HG03066 (cell line): ENCODE data around the gene C2orf80.
"Not testable (repeated sequence)": the region's sequence is repeated elsewhere in the genome, so short reads cannot be mapped to it uniquely, and the experiment has no call there.

ENCODE experiments used
- ATAC-seq: cut with Tn5 transposase; IDR thresholded peaks from one replicate; pipeline ENCODE4 v1.9.1; 2021; ENCODE audit warnings: low read depth; ENCODE audit not compliant: unreplicated experiment

C2orf80 gene

GRCh38 chr2:208189810-208190503 lies at the start of gene C2orf80:
TSS of gene C2orf80 (minus strand) at chr2:208190030. CDS start at chr2:208186986, 3,044 bp downstream.
- no peak for ATAC-seq

- no peak for ATAC-seq
Measured at GRCh38 chr2:208235860-208236259, 46.0 kb upstream of the C2orf80 start.

DNA sequence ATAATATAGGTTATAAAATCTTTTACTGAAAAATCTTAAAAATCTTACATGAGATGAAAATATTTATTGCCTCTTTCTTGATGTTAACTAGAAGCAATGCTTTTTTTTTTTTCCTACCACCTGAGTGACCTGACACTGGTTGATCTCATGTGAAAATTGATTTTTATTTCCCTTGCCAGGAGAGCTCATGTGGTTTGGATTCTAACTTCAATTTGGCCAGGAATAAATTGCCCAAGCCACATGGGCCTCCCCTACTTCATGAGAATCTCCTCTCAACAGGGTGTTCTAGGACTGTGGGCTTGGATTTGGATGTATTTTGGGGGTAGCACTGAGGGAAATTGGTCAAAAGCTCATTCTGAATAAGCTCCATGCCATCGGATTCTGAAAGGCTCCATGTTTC lies 45.0 kb upstream of the C2orf80 start:
- ATAC-seq = no peak

- ATAC-seq = no peak
Measured at GRCh38 chr2:208228476-208228875, 38.6 kb upstream of the C2orf80 start.

- no peak for ATAC-seq
Measured at GRCh38 chr2:208227581-208228232, 37.9 kb upstream of the C2orf80 start.

DNA sequence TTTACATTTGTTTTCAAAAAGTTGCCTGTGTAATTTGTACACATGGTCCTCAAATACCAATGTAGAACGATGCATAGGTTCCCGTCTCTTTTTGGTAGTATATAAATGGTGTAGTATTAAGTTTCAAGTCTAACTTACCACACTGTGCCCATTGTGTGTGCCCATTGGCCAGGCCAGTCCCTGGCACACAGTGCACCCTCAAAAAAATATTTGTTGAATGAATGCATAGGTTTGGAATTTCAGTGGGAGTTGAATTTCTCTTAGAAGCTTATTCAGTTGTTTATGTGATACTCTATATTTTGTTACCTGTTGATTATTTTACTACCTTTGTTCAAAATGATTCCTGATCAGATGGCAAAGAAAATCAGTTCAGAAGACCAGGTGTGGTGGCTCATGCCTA lies 35.0 kb upstream of the C2orf80 start:
- no peak for ATAC-seq

DNA sequence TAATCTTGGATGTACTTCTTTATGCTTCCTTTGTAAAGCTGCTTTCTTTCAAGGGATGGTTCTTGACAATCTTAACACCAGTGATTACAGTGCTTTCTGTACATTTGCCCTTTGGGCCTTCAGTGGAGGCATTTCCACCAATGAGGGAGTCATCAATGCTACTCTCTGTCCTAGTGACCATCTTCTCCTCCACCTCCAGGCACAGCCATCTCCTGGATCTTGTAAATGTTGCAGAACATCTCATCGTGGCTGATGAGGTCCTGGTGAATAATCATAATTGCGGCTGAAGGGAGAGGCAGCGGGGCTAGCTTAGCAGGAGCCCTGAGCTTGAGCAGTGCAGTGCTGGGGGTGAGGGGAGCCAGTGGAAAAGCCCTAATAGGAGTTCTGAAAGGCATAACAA lies 32.5 kb upstream of the C2orf80 start:
- no peak for ATAC-seq

DNA sequence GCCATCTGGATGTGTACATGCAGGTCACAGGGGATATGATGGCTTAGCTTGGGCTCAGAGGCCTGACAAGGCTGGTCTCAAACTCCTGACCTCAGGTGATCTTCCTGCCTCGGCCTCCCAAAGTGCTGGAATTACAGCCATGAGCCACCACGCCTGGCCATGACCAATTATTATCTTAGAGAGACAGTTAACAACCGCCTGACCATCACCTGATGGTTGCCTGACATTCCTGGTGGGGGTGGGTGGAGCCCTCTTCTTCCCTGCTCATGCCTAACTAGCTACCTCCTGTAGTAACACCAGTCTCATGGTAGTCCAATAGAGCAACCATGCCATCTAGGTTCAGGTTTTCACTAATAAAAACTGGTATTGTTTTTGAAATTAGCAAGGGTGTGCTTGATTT lies 32.0 kb upstream of the C2orf80 start:
- ATAC-seq = not testable (repeated sequence)

- no peak for ATAC-seq
Measured at GRCh38 chr2:208210688-208211451, 21.0 kb upstream of the C2orf80 start.

DNA sequence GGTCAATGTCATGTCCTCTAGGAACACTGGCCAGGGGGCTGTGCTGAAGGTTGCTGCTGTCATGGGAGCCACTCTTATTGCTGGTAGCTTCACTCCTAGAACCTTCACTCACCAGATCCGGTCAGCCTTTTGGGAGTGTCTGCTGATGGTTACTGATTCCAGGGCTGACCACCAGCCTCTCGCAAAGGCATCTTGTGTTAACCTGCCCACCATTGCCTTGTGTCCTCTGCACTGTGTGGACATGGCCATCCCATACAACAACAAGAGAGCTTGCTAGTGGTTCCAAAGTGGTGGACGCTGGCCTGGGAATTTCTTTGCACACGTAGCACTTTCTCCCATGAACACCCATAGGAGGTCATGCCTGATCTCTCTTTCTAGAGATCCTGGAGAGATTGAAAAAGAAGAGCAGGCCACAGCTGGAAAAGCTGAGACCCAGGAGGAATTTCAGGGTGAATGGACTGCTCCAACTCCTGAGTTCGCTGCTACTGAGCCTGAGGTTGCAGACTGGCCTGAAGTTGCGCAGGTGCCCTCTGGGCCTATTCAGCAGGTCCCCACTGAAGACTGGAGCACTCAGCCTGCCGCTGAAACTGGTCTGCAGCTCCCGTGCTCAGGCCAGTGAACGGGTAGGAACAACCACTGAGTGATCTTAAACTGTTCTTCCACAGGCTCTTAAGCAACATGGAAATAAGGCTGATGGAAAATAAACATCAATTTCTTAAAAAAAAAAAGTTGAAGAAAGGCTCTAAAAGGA lies 18.7 kb upstream of the C2orf80 start:
- no peak for ATAC-seq

- no peak for ATAC-seq
Measured at GRCh38 chr2:208207769-208208168, 17.9 kb upstream of the C2orf80 start.

GRCh38 chr2:208204166-208204565 lies 14.3 kb upstream of the C2orf80 start:
- ATAC-seq = no peak

DNA sequence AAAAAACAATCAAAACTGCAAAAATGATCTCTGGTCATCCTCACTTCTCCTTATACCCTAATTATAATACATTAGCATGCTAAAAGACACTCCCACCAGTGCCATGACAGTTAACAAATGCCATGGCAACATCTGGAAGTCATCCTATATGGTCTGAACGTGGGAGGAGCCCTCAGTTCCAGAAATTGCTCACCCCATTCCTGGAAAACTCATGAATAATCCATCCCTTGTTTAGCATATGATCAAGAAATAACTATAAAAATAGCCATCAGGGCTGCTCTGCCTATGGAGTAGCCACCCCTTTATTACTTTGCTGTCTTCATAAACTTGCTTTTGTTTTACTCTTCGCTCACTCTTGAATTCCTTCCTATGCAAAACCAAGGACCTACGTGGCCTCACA lies 5.7 kb upstream of the C2orf80 start:
- ATAC-seq = no peak

- no peak for ATAC-seq
Measured at GRCh38 chr2:208192611-208193236, 2.9 kb upstream of the C2orf80 start.

DNA sequence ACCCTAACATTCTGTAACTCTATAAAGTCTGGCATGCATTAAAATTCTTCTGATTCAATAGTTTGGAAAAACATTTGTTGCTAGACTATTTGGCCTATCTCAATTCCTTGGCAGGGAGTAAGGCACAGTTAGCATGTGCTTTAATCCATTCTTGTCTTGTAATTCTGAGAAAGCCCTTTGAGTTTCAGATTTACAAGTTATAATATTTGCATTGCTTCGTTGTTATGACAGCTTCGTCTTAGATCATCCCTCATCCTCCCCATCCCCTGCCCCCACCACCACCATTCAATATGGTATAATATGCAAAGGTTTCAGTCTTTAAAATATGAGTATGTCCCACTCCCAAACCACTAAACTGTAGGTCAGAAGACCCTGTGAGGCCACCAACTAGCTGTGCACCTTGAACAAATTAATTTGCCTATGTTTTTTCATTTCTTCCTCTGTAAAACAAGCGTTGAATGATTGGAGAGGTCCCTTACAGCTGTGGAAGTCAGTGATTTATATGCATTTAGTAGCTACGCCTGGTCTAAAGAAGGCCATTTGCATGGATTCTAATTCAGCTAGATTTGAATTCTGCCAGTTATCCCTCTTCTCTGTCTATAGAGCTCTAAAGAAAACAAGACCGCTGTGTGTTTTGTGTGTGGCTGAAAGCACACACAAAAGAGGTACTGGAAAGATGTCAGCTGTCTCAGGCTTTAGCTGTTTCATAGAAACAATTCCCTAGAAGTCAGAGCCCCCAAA lies 591 bp downstream of the C2orf80 start:
- ATAC-seq = no peak

DNA sequence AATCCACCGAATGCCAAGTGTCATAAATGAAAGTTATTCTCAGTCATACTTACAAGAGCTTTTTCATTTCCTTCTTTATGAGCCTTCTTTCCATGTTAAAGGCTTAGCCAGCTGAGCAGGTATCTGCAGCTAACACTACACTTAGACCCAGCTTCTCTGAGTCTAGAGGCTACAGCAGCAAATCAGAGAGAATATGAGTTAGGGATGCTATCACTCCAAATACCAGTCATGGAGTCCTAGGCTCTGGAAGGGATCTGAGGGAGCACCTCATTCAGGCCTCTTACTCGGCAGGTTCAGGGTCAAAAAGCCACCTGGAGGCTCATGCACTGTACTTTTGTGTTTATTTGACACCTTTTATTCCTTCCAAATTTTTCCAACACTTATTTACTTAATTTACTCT lies 2.9 kb downstream of the C2orf80 start:
- no peak for ATAC-seq

GRCh38 chr2:208186465-208186864 lies 3.4 kb downstream of the C2orf80 start:
- ATAC-seq = no peak

- ATAC-seq = no peak
Measured at GRCh38 chr2:208183972-208184705, 5.7 kb downstream of the C2orf80 start.

- ATAC-seq = no peak
Measured at GRCh38 chr2:208183526-208183925, 6.3 kb downstream of the C2orf80 start.
